ENCODE results near the gene GAGE12D.
"Not testable (repeated sequence)": the region's sequence is repeated elsewhere in the genome, so short reads cannot be mapped to it uniquely, and the experiment has no call there.

GAGE12D gene

GRCh38 chrX:49541433-49541832, at the start of gene GAGE12D:
Gene GAGE12D, plus strand, starts transcription at chrX:49541733. Its CDS starts 1,155 bp downstream, at chrX:49542888.
- not testable (repeated sequence) for H3K27ac ChIP-seq (ENCODE audit: low read length); H3K27me3 ChIP-seq (ENCODE audit: control insufficient read depth, insufficient read depth, low read length)
- no CpG with 5 or more reads among the region's 16 CpGs for WGBS (ENCODE audit: insufficient coverage, insufficient read length)

GRCh38 chrX:49531877-49532276, 9.7 kb upstream of the GAGE12D start, which contains the start of gene GAGE12C:
Gene GAGE12C, plus strand, starts transcription at chrX:49532177. Its CDS starts 1,155 bp downstream, at chrX:49533332.
- DNase-seq (ENCODE audit: low read depth, low spot score); H3K27ac ChIP-seq (ENCODE audit: low read length); H3K4me1 ChIP-seq (ENCODE audit: control insufficient read depth, insufficient read depth, low read length); H3K36me3 ChIP-seq (ENCODE audit: control insufficient read depth, insufficient read depth, low read length); H3K27me3 ChIP-seq (ENCODE audit: control insufficient read depth, insufficient read depth, low read length); H3K4me3 ChIP-seq (ENCODE audit: low read length); H3K9me3 ChIP-seq (ENCODE audit: control insufficient read depth, insufficient read depth, low read length): not testable (repeated sequence)
- WGBS (ENCODE audit: insufficient coverage, insufficient read length) = no CpG with 5 or more reads among the region's 16 CpGs

More at GRCh38 chrX:49541433-49541832, at the start of gene GAGE12D:
- DNase-seq (ENCODE audit: low read depth, low spot score); H3K36me3 ChIP-seq (ENCODE audit: control insufficient read depth, insufficient read depth, low read length); H3K9me3 ChIP-seq (ENCODE audit: control insufficient read depth, insufficient read depth, low read length); H3K4me1 ChIP-seq (ENCODE audit: control insufficient read depth, insufficient read depth, low read length); H3K4me3 ChIP-seq (ENCODE audit: low read length): not testable (repeated sequence)

GRCh38 chrX:49550989-49551388, 9.5 kb downstream of the GAGE12D start, which contains the start of gene GAGE12E:
Gene GAGE12E, plus strand, starts transcription at chrX:49551289. Its CDS starts 1,155 bp downstream, at chrX:49552444.
- H3K36me3 ChIP-seq (ENCODE audit: control insufficient read depth, insufficient read depth, low read length); H3K4me1 ChIP-seq (ENCODE audit: control insufficient read depth, insufficient read depth, low read length); H3K27ac ChIP-seq (ENCODE audit: low read length); H3K27me3 ChIP-seq (ENCODE audit: control insufficient read depth, insufficient read depth, low read length); DNase-seq (ENCODE audit: low read depth, low spot score); H3K9me3 ChIP-seq (ENCODE audit: control insufficient read depth, insufficient read depth, low read length); H3K4me3 ChIP-seq (ENCODE audit: low read length): not testable (repeated sequence)
- no CpG with 5 or more reads among the region's 16 CpGs for WGBS (ENCODE audit: insufficient coverage, insufficient read length)

- WGBS (ENCODE audit: insufficient coverage, insufficient read length) = no CpG with 5 or more reads among the region's 16 CpGs
- DNase-seq (ENCODE audit: low read depth, low spot score); H3K27ac ChIP-seq (ENCODE audit: low read length); H3K9me3 ChIP-seq (ENCODE audit: control insufficient read depth, insufficient read depth, low read length); H3K4me1 ChIP-seq (ENCODE audit: control insufficient read depth, insufficient read depth, low read length); H3K36me3 ChIP-seq (ENCODE audit: control insufficient read depth, insufficient read depth, low read length); H3K27me3 ChIP-seq (ENCODE audit: control insufficient read depth, insufficient read depth, low read length); H3K4me3 ChIP-seq (ENCODE audit: low read length): not testable (repeated sequence)
Measured at GRCh38 chrX:49560542-49560941, 19.0 kb downstream of the GAGE12D start, which contains the start of gene GAGE12F. Gene GAGE12F, plus strand, starts transcription at chrX:49560842. Its CDS starts 1,155 bp downstream, at chrX:49561997.

GRCh38 chrX:49568728-49569127, 27.2 kb downstream of the GAGE12D start:
- not testable (repeated sequence) for DNase-seq (ENCODE audit: low read depth, low spot score); H3K36me3 ChIP-seq (ENCODE audit: control insufficient read depth, insufficient read depth, low read length); H3K27ac ChIP-seq (ENCODE audit: low read length); H3K9me3 ChIP-seq (ENCODE audit: control insufficient read depth, insufficient read depth, low read length); H3K4me1 ChIP-seq (ENCODE audit: control insufficient read depth, insufficient read depth, low read length); H3K4me3 ChIP-seq (ENCODE audit: low read length); H3K27me3 ChIP-seq (ENCODE audit: control insufficient read depth, insufficient read depth, low read length)
- WGBS (ENCODE audit: insufficient coverage, insufficient read length) = no CpG with 5 or more reads among the region's 11 CpGs

GRCh38 chrX:49569152-49569551, 27.6 kb downstream of the GAGE12D start:
- not testable (repeated sequence) for H3K4me1 ChIP-seq (ENCODE audit: control insufficient read depth, insufficient read depth, low read length); H3K27ac ChIP-seq (ENCODE audit: low read length); H3K36me3 ChIP-seq (ENCODE audit: control insufficient read depth, insufficient read depth, low read length); H3K4me3 ChIP-seq (ENCODE audit: low read length); H3K27me3 ChIP-seq (ENCODE audit: control insufficient read depth, insufficient read depth, low read length); H3K9me3 ChIP-seq (ENCODE audit: control insufficient read depth, insufficient read depth, low read length); DNase-seq (ENCODE audit: low read depth, low spot score)
- no CpG with 5 or more reads among the region's 13 CpGs for WGBS (ENCODE audit: insufficient coverage, insufficient read length)

- not testable (repeated sequence) for H3K27ac ChIP-seq (ENCODE audit: low read length); H3K27me3 ChIP-seq (ENCODE audit: control insufficient read depth, insufficient read depth, low read length); H3K9me3 ChIP-seq (ENCODE audit: control insufficient read depth, insufficient read depth, low read length); H3K4me1 ChIP-seq (ENCODE audit: control insufficient read depth, insufficient read depth, low read length); H3K36me3 ChIP-seq (ENCODE audit: control insufficient read depth, insufficient read depth, low read length); DNase-seq (ENCODE audit: low read depth, low spot score); H3K4me3 ChIP-seq (ENCODE audit: low read length)
- no CpG with 5 or more reads among the region's 16 CpGs for WGBS (ENCODE audit: insufficient coverage, insufficient read length)
Measured at GRCh38 chrX:49570100-49570499, 28.6 kb downstream of the GAGE12D start, which contains the start of gene GAGE12G. Gene GAGE12G, plus strand, starts transcription at chrX:49570400. Its CDS starts 1,155 bp downstream, at chrX:49571555.

- not testable (repeated sequence) for H3K4me3 ChIP-seq (ENCODE audit: low read length); H3K27me3 ChIP-seq (ENCODE audit: control insufficient read depth, insufficient read depth, low read length); H3K9me3 ChIP-seq (ENCODE audit: control insufficient read depth, insufficient read depth, low read length); DNase-seq (ENCODE audit: low read depth, low spot score); H3K4me1 ChIP-seq (ENCODE audit: control insufficient read depth, insufficient read depth, low read length); H3K27ac ChIP-seq (ENCODE audit: low read length); H3K36me3 ChIP-seq (ENCODE audit: control insufficient read depth, insufficient read depth, low read length)
- no CpG with 5 or more reads among the region's 16 CpGs for WGBS (ENCODE audit: insufficient coverage, insufficient read length)
Measured at GRCh38 chrX:49579649-49580048, 38.1 kb downstream of the GAGE12D start, which contains the start of gene GAGE12H. Gene GAGE12H, plus strand, starts transcription at chrX:49579949. Its CDS starts 1,155 bp downstream, at chrX:49581104.

- H3K27ac ChIP-seq (ENCODE audit: low read length); H3K9me3 ChIP-seq (ENCODE audit: control insufficient read depth, insufficient read depth, low read length): not testable (repeated sequence)
Measured at GRCh38 chrX:49589196-49589595, 47.7 kb downstream of the GAGE12D start, which contains the start of gene GAGE2A. Gene GAGE2A, plus strand, starts transcription at chrX:49589496. Its CDS starts 1,155 bp downstream, at chrX:49590651.

GRCh38 chrX:49589769-49590478, 48.4 kb downstream of the GAGE12D start:
- not testable (repeated sequence) for H3K4me3 ChIP-seq (ENCODE audit: low read length); H3K4me1 ChIP-seq (ENCODE audit: control insufficient read depth, insufficient read depth, low read length); H3K27me3 ChIP-seq (ENCODE audit: control insufficient read depth, insufficient read depth, low read length); DNase-seq (ENCODE audit: low read depth, low spot score); H3K9me3 ChIP-seq (ENCODE audit: control insufficient read depth, insufficient read depth, low read length); H3K27ac ChIP-seq (ENCODE audit: low read length); H3K36me3 ChIP-seq (ENCODE audit: control insufficient read depth, insufficient read depth, low read length)
- no CpG with 5 or more reads among the region's 37 CpGs for WGBS (ENCODE audit: insufficient coverage, insufficient read length)

More at GRCh38 chrX:49589196-49589595, 47.7 kb downstream of the GAGE12D start, which contains the start of gene GAGE2A:
- not testable (repeated sequence) for H3K27me3 ChIP-seq (ENCODE audit: control insufficient read depth, insufficient read depth, low read length); H3K4me3 ChIP-seq (ENCODE audit: low read length); DNase-seq (ENCODE audit: low read depth, low spot score); H3K4me1 ChIP-seq (ENCODE audit: control insufficient read depth, insufficient read depth, low read length); H3K36me3 ChIP-seq (ENCODE audit: control insufficient read depth, insufficient read depth, low read length)
- WGBS (ENCODE audit: insufficient coverage, insufficient read length) = no CpG with 5 or more reads among the region's 16 CpGs
